GM23248 (cell line): ENCODE results near the gene UNC13B.

Experiments
- EZH2 ChIP-seq: fragments of 200-600 bp; sonication (generic); IDR thresholded peaks from 2 replicates; pipeline ENCODE4 v1.6.1; 2018; ENCODE audit warnings: antibody characterized with exemption, mild to moderate bottlenecking; ENCODE audit not compliant: insufficient read depth, poor library complexity, severe bottlenecking
- EZH2phosphoT487 ChIP-seq: fragments of 200-600 bp; sonication (generic); IDR thresholded peaks from 2 replicates; pipeline ENCODE4 v1.6.1; 2018; ENCODE audit warnings: antibody characterized with exemption, moderate library complexity, mild to moderate bottlenecking, low read depth; ENCODE audit not compliant: insufficient read depth

- no peak for TF ChIP-seq EZH2
- no peak for TF ChIP-seq EZH2phosphoT487
These were observed 46.8 kb upstream of the UNC13B start for GRCh38 chr9:35114840-35115628.
